ENCODE data around the gene TRMT6.

TRMT6 gene

DNA sequence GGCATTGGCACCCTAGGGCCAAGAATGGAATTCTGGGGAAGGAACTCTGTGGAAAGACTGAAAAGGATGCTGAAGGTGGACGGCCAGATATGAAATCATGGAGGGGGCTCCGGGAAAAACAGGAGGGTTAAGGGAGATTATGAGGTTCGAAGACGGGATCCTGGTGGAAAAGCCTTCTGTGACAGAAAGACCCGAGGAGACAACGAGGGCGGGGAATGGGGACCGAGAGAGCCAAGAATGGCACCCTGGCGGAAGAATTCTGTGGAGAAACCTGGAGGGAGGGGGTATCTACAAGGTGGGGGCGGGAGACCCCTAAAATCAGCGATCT lies 426 bp downstream of the TRMT6 start:
- in situ Hi-C loops (cut with HindIII; ENCODE audit: low sequenced_read_pairs), result no loop called here

GRCh38 chr20:5947276-5947675 lies 3.1 kb downstream of the TRMT6 start:
- in situ Hi-C loops (cut with HindIII; ENCODE audit: low sequenced_read_pairs), result no loop called here

- in situ Hi-C loops (cut with HindIII; ENCODE audit: low sequenced_read_pairs), result no loop called here
Measured at GRCh38 chr20:5945963-5946362, 4.4 kb downstream of the TRMT6 start.

GRCh38 chr20:5938456-5939029 lies 11.8 kb downstream of the TRMT6 start:
- in situ Hi-C loops (cut with HindIII; ENCODE audit: low sequenced_read_pairs), result no loop called here

GRCh38 chr20:5936238-5936637 lies 14.1 kb downstream of the TRMT6 start:
- in situ Hi-C loops (cut with HindIII; ENCODE audit: low sequenced_read_pairs), result no loop called here

- in situ Hi-C loops (cut with HindIII; ENCODE audit: low sequenced_read_pairs), result no loop called here
Measured at GRCh38 chr20:5935384-5935783, 14.9 kb downstream of the TRMT6 start.

GRCh38 chr20:5933802-5934436 lies 16.4 kb downstream of the TRMT6 start:
- in situ Hi-C loops (cut with HindIII; ENCODE audit: low sequenced_read_pairs), result no loop called here

DNA sequence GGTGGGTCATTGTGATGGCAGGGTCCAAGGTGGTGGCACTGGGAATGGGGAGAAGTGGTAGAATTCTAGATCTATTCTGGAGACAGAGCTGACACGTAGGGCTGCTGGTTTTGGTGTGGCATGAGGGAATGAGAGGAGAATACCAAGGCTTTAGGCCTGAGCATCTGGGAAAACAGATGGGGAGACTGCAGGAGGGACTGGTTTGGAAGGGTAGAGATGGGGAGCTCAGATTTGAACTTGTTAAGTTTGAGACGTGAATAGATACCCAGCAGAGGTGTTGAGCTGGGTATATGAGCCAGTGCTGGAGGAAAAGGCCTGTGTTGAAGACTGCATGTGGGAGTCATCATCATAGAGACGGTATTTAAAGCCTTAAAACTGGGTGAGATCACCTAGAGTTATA lies 17.5 kb downstream of the TRMT6 start:
- in situ Hi-C loops (cut with HindIII; ENCODE audit: low sequenced_read_pairs), result no loop called here

DNA sequence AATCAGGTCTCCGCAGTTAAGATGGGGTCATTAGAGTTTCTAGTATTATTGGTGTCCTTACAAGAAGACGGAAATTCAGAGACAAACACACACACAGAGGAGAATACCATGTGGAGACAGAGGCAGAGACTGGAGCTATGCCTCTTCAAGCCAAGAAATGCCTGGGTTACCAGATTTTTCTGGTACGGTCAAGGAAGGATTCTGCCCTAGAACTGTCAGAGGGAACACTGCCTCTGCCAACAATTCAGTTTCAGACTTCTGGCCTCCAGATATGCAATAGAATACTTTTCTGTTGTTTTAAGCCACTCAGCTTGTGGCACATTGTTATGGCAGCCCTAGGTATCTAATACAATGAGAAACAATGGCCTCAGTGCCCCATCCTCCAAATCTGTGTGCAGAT lies 18.9 kb downstream of the TRMT6 start:
- in situ Hi-C loops (cut with HindIII; ENCODE audit: low sequenced_read_pairs), result no loop called here

- in situ Hi-C loops (cut with HindIII; ENCODE audit: low sequenced_read_pairs), result no loop called here
Measured at GRCh38 chr20:5928836-5929715, 21.3 kb downstream of the TRMT6 start.

- in situ Hi-C loops (cut with HindIII; ENCODE audit: low sequenced_read_pairs), result no loop called here
Measured at GRCh38 chr20:5927749-5928462, 22.4 kb downstream of the TRMT6 start.

- in situ Hi-C loops (cut with HindIII; ENCODE audit: low sequenced_read_pairs), result no loop called here
Measured at GRCh38 chr20:5925551-5925950, 24.8 kb downstream of the TRMT6 start.

DNA sequence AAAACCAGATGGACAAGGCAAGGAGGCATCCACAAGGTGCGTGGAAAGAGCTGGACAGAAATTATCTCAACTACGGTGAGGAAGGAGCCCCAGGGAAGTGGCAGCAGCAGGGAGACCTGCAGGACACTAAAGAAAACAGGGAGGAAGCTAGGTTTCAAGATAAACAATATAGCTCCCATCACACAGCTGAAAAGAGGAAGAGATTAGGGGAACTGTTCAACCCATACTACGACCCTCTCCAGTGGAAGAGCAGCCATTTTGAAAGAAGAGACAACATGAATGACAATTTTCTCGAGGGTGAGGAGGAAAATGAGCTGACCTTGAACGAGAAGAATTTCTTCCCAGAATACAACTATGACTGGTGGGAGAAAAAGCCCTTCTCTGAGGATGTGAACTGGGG lies 26.8 kb downstream of the TRMT6 start:
- in situ Hi-C loops (cut with HindIII; ENCODE audit: low sequenced_read_pairs), result no loop called here

DNA sequence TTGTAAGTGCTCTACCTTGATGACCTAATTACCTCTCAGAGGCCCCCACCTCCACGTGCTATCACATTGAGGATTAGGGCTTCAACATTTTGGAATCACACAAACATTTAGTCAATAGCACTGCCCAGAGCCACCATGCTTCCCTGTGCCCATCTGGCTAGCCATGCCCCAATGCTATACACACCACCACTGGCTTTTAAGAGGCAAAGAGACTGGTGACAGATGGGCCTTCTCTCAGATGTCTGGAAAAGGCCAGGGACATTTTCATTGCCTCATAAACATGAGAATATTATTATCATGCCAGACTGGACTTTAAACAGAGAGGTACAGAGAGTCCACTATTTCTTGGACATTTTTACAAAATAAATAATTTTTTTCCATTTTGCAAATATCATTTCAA lies 29.8 kb downstream of the TRMT6 start:
- in situ Hi-C loops (cut with HindIII; ENCODE audit: low sequenced_read_pairs), result no loop called here

DNA sequence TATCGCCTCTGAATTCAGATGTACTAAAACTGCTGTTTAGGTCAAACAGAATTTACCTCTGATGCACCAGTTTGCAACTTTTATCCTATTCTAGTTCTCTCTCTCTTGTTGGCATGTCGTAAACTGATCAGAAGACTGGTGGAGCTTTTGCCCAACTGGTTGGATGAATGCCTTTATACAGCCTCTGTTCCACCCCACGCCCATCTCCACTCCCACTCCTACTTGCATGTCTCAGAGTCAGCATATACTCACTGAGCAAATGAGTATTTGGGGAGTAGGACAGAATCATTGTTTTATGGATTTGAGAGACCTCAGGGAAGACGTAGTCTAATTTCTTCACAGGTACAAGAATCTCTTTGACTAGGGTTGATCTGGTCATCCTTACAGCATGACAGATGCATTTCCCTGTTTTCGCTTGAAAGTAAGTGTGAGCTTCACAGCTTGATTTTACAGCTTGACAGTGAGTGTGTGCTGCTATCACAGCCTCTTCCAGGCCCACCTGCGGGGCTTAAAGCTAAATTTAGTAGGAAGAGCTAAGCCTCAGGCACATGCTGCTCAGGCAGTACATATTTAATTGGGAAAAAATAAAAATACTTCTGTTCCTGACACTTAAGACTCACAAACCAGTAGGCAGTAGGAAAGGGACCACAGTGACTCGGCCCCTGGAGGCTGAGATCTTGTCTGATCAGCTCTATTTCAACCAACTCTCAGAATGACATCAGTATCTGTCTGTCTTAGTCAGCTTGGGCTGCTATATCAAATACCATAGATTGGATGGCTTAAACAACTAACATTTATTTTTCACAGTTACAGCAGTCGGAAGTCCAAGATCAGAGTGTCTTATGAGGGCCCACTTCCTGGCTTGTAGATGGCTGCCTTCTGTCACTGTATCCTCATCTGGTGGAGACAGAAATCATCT lies 30.4 kb downstream of the TRMT6 start:
- in situ Hi-C loops (cut with HindIII; ENCODE audit: low sequenced_read_pairs), result no loop called here

DNA sequence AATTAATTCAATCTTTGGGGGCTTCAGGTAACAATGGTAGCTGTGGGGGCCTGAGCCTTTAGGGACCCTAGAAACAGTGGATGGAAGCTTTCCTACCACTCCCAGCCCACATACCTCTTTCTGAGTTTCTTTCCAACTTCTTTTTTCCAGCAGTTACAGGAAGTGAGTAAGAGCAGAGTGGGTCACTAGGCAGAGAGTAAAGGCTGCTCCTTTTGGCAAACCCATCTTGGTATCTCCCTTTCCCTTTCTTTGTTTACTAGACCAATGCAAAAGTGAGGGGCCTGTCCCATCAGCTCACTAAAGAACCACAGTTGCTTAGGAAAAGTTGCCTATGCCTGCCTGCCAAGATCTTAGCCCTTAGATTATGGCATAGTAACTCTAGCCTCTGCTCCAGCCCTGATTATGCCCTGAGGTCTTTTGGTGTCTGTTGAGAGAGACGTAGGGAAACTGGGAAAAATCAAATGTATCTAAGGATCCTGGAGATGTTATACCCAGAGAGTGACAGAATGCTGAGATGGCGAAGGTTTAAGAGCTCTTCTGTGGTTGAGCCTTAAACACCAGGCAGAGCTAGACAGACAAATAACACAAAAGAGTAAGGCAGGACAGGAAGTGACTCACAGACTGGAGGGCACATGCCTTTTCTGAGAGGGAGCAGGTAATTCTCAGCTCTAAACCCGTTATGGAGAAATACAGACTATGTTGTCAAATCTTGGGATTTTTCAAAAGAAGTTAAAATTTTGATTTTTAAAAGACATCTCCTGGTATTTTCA lies 31.3 kb downstream of the TRMT6 start:
- in situ Hi-C loops (cut with HindIII; ENCODE audit: low sequenced_read_pairs), result no loop called here

- in situ Hi-C loops (cut with HindIII; ENCODE audit: low sequenced_read_pairs), result no loop called here
Measured at GRCh38 chr20:5914859-5915258, 35.5 kb downstream of the TRMT6 start.

DNA sequence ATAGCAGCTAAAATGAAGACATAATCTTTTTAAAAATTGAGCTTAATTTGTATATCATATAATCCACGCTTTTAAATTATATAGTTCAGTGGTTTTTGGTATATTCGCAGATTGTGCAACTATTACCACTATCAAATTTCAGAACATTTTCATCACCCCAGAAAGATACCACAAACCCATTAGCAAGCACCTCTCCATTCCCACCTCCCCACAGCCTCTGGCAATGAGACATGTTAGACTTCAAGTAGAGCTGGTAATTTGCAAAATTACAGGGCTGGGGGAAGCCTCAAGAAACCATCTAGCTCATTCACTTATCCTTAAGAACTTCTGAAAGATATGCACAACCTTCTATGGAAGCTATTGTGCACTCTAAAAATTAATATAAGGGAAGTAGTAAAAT lies 37.2 kb downstream of the TRMT6 start:
- in situ Hi-C loops (cut with HindIII; ENCODE audit: low sequenced_read_pairs), result no loop called here

DNA sequence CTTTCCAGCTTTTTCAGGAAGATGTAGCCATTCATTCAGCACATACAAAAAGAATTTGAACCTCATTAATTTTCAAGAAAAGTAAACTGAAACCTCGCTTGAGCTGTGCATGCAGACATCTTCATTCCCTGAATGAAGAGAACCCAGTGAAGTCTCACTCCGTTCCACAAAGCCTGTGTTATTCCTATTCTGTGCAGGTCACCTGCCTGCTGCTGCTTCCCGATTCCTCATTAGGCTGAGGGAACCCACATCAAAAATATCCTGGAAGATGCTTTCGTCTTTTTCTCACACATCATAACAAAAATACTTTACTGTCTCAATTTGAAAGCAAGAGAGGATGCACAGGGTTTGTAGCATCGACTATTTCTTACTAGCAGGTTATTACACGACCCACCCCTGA lies 40.1 kb downstream of the TRMT6 start:
- in situ Hi-C loops (cut with HindIII; ENCODE audit: low sequenced_read_pairs), result no loop called here

DNA sequence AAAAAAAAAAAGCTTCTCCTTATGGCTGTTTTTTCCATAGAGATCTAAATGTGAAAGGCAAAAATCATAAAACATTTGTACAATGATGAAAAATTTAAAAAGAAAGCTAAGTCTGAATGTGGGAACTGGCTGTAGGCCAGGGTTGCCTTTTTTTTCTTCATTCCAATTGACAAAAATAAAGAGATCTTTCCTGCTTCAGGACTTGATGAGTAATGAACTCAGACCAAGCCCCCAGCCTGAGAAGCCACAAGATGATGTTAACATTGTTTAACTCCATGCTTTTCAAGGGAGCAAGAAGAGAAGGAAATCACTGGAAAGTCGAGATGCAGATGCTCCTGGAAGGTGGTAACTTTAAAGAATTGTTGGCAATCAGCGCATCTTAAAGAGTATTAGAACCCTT lies 41.4 kb downstream of the TRMT6 start:
- in situ Hi-C loops (cut with HindIII; ENCODE audit: low sequenced_read_pairs), result no loop called here
